HG02981 (cell line): ENCODE data around the gene KRTAP10-2.
"Not testable (repeated sequence)": the region's sequence is repeated elsewhere in the genome, so short reads cannot be mapped to it uniquely, and the experiment has no call there.

Source experiments
- ATAC-seq: cut with Tn5 transposase; IDR thresholded peaks from one replicate; pipeline ENCODE4 v1.9.1; 2021; ENCODE audit warnings: mild to moderate bottlenecking, moderate library complexity; ENCODE audit not compliant: unreplicated experiment

KRTAP10-2 gene

DNA sequence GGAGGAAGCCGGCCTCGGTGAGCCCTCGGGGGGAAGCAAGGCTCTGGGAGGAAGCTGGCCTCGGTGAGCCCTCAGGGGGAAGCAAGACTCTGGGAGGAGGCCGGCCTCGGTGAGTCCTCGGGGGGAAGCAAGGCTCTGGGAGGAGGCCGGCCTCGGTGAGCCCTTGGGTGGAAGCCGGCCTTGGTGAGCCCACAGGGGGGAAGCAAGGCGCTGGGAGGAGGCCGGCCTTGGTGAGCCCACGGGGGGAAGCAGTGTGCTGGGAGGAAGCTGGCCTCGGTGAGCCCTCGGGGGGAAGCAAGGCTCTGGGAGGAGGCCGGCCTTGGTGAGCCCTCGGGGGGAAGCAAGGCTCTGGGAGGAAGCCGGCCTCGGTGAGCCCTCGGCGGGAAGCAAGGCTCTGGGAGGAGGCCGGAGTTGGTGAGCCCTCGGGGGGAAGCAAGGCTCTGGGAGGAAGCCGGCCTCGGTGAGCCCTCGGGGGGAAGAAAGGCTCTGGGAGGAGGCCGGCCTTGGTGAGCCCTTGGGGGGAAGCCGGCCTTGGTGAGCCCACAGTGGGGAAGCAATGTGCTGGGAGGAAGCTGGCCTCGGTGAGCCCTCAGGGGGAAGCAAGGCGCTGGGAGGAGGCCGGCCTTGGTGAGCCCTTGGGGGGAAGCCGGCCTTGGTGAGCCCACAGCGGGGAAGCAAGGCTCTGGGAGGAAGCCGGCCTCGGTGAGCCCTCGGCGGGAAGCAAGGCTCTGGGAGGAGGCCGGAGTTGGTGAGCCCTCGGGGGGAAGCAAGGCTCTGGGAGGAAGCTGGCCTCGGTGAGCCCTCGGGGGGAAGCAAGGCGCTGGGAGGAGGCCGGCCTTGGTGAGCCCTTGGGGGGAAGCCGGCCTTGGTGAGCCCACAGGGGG, 48.1 kb downstream of the KRTAP10-2 start:
- not testable (repeated sequence) for ATAC-seq

- no peak for ATAC-seq
Observed at GRCh38 chr21:44502171-44502958, 48.9 kb downstream of the KRTAP10-2 start.
